ENCODE measurements around the gene NUDT14.

DNA sequence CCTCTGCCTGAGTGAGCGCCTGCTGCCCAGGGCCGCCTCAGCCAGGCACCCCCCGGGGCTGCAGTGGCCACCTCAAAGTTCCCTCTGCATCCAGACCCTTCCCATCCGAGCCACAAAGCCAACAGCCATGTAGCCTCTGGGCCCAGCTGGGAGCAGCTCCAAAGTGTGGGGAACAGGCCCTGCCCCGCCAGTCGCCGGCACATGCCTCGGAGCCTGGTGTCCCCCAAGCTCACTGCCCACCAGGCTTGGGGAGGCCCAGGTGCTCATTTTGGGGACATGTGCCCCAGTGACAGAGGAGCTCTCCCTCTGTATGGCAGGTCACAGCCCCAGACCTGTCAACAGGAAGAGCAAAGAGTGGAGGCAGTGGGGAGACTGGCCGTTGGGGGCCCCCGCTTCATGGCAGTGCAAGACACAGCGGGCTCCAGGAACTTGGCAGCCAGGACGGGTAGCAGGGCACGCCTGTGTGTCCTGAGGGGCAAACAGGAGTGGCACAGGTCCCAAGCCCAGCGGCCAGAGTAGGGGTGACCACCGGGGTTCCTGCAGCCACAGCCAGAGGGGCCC is 42.5 kb downstream of the NUDT14 start:
- TF ChIP-seq, protein P1, sequence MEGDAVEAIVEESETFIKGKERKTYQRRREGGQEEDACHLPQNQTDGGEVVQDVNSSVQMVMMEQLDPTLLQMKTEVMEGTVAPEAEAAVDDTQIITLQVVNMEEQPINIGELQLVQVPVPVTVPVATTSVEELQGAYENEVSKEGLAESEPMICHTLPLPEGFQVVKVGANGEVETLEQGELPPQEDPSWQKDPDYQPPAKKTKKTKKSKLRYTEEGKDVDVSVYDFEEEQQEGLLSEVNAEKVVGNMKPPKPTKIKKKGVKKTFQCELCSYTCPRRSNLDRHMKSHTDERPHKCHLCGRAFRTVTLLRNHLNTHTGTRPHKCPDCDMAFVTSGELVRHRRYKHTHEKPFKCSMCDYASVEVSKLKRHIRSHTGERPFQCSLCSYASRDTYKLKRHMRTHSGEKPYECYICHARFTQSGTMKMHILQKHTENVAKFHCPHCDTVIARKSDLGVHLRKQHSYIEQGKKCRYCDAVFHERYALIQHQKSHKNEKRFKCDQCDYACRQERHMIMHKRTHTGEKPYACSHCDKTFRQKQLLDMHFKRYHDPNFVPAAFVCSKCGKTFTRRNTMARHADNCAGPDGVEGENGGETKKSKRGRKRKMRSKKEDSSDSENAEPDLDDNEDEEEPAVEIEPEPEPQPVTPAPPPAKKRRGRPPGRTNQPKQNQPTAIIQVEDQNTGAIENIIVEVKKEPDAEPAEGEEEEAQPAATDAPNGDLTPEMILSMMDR (IDR thresholded peaks at IDR 0.05), result no peak
- TF ChIP-seq POLR2A (IDR thresholded peaks at IDR 0.05), result no peak

Data from prostate gland (tissue), 2 donors.